ENCODE data around the gene ELAVL1.

ELAVL1 gene

GRCh38 chr19:7925171-7925851, 80.1 kb downstream of the ELAVL1 start:
- peak overlapping the region; percentile 97 for H3K4me2 ChIP-seq
- H3K27me3 ChIP-seq = no peaks in the 10 kb centered on the region
- peaks cover 31% of the 10 kb centered on the region for H3K36me3 ChIP-seq
- peaks cover 53% of the 10 kb centered on the region for H3K4me1 ChIP-seq
- no peak for TF ChIP-seq Cebpa-rat (IDR thresholded peaks at IDR 0.05)
- H3K4me3 ChIP-seq = peak overlapping the region; percentile 70
- peak overlapping the region; percentile 71 for H3K9ac ChIP-seq
- no peaks in the 10 kb centered on the region for H3K9me3 ChIP-seq
- peak overlapping the region; percentile 63; the same call in 1 of the 2 replicates for H3K27ac ChIP-seq
- peaks cover 78% of the 10 kb centered on the region for H4K20me1 ChIP-seq

DNA sequence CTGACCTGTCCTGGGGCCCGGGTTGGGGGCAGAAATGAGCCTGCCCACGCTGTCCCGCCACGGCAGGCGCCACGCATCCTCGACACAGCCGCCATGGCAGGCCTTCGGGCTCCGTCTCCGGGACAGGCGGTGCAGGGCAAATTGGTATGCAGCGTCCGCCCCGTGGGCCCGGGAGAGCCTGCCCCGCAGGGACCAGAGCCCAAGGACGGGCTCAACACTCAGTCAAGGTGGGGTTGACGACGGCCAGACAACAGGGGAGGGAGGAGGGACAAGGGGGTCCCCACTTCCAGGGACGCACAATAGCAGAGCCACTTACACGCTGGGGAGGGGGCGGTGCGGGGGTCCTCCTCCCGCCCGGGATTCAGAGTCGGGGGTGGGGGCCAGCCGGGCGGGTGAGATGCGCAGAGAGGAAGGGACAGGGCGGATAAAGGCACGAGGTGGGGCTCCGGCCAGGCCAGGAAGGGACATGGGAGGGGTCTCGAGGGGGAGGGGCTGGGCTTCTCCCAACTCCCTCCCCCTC, 80.7 kb downstream of the ELAVL1 start:
- H3K4me3 ChIP-seq = peak overlapping the region; percentile 70
- no peak for TF ChIP-seq Cebpa-rat (IDR thresholded peaks at IDR 0.05)
- peaks cover 51% of the 10 kb centered on the region for H3K4me1 ChIP-seq
- H3K9ac ChIP-seq = peak overlapping the region; percentile 71; the same call in 1 of the 2 replicates
- peak overlapping the region; percentile 97 for H3K4me2 ChIP-seq
- peaks cover 28% of the 10 kb centered on the region for H3K36me3 ChIP-seq
- peaks cover 3% of the 10 kb centered on the region for H3K27me3 ChIP-seq
- no peak overlapping the region for H3K27ac ChIP-seq
- H4K20me1 ChIP-seq = peaks cover 75% of the 10 kb centered on the region
- H3K9me3 ChIP-seq = no peaks in the 10 kb centered on the region

DNA sequence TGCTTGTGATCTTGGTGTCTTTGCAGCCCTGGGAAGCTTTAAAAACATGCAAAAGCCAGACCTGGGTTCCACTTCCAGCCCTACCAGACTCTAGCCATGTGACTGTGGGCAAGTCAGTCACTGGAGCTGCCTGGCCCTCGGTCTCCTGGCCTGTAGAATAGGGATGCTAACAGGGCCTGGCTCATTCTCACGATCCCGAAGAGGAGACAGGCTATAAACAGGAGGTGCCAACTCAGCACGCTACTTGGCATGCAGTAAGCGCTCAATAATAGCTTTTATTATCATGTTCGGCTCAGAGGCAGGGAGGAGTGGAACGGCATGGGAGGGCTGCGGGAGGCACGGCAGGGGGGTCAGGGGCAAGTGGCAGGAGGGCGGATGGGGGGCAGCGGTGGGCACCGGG, 81.2 kb downstream of the ELAVL1 start:
- Histone ChIP-seq H3K4me3 (no peak overlapping the region), H3K4me2 (peak overlapping the region; percentile 97), H3K4me1 (peaks cover 51% of the 10 kb centered on the region), H3K36me3 (peaks cover 28% of the 10 kb centered on the region), H4K20me1 (peaks cover 75% of the 10 kb centered on the region), H3K9me3 (no peaks in the 10 kb centered on the region), H3K27me3 (peaks cover 7% of the 10 kb centered on the region), H3K9ac (no peak overlapping the region), H3K27ac (no peak overlapping the region)
- TF ChIP-seq Cebpa-rat (IDR thresholded peaks at IDR 0.05) = no peak

DNA sequence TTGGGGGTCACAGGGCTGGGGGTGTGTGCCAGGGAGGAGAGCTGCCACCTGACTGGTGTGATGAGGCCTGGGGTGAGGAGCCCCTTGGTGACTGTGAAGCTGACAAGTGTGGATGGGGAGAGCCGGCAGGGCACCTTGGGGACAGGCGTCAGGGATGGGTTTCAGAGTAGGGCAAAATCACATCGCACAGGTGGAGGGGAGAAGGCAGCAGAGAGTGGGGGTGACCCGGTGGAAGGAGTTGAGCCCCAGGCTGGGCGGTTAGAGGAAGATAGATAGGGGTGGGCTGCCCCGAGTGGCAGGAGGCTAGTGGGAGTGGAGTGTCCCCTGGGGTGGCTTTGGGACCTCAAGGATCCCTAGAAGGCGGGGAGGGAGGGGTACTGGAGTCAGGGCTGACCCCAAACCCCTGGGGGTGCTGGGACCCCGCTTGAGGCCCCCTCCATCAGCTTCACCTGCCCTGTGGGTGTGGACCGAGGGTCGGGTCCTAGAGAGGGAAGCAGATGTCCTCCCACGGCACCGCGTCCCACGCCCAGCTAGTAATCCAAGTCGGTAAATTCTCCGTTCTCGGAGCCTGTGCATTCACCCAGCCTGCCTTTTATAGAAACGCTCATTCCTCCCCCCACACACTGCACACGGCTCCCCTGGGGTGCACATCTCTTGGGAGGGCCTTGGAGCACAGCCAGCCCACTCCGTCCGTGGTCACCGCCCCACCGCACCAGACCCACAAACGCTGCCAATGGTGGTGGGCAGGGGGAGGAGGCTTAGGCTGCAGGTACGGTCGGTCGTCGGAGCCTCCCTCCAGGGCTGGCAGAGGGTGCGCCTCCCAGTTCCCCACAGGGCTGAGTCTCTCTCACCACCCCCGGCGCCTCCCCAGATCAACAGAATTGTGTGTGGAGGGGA, 81.9 kb downstream of the ELAVL1 start:
- no peak overlapping the region for H3K4me3 ChIP-seq
- TF ChIP-seq Cebpa-rat (IDR thresholded peaks at IDR 0.05) = no peak
- peaks cover 75% of the 10 kb centered on the region for H4K20me1 ChIP-seq
- H3K27me3 ChIP-seq = peaks cover 14% of the 10 kb centered on the region
- H3K9ac ChIP-seq = 0 out of 2 replicates have a peak overlapping the region, but pooled peaks have one; percentile 29
- H3K4me2 ChIP-seq = peak overlapping the region; percentile 97
- no peaks in the 10 kb centered on the region for H3K9me3 ChIP-seq
- peaks cover 54% of the 10 kb centered on the region for H3K4me1 ChIP-seq
- no peak overlapping the region for H3K27ac ChIP-seq
- peaks cover 25% of the 10 kb centered on the region for H3K36me3 ChIP-seq

DNA sequence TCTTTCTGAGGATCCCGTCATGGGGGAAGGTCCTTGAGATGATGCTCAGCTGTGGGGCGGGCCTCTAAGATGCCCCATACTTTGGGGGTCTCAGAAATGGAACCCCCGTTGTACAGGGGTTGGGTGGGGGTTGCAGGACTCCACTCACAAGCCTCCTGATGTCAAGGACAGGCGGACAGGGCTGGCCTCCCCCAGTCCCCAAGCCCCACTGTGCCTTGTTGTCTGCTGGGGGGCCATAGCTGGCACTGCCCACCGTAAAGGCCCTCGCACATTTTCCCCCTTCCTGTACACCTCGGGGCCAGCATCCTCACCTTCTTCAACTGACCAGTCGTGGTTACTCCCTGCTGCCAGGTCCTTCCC, 82.6 kb downstream of the ELAVL1 start:
- H3K9ac ChIP-seq = no peak overlapping the region
- H4K20me1 ChIP-seq = peaks cover 75% of the 10 kb centered on the region
- no peak overlapping the region for H3K27ac ChIP-seq
- no peak for TF ChIP-seq Cebpa-rat (IDR thresholded peaks at IDR 0.05)
- H3K4me1 ChIP-seq = peaks cover 58% of the 10 kb centered on the region
- H3K36me3 ChIP-seq = peaks cover 25% of the 10 kb centered on the region
- no peak overlapping the region for H3K4me3 ChIP-seq
- peaks cover 22% of the 10 kb centered on the region for H3K27me3 ChIP-seq
- H3K9me3 ChIP-seq = no peaks in the 10 kb centered on the region
- H3K4me2 ChIP-seq = no peak overlapping the region; the same call in 1 of the 2 replicates

DNA sequence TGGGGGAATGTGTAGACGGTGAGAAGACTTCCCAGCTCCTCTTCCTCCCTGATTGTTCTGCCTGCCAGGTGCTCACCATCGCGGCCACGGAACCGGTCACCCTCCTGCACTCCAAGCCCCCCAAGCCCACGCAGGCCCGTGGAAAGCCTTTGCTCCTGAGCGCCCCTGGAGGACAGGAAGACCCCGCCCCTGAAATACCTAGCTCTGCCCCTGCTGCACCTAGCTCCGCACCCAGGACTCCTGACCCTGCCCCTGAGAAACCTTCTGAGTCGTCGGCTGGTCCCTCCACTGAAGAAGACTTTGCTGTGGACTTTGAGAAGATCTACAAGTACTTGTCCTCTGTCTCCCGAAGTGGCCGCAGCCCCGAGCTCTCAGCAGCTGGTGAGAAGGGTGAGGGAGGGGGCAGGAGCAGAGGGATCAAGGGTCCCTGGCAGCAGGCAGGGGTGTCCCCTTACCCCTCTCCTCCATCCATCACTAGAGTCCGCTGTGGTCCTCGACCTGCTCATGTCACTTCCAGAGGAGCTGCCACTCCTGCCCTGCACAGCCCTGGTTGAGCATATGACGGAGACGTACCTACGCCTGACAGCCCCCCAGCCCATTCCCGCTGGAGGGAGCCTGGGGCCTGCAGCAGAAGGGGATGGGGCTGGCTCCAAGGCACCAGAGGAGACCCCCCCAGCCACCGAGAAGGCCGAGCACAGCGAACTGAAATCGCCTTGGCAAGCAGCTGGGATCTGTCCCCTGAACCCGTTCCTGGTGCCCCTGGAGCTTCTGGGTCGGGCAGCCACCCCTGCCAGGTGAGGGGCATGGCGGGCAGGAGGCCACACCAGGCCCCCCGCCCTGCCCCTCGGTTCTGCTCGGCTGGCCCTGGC, 83.2 kb downstream of the ELAVL1 start:
- Histone ChIP-seq H3K9me3 (no peaks in the 10 kb centered on the region), H3K4me1 (peaks cover 65% of the 10 kb centered on the region), H3K4me2 (peak overlapping the region; percentile 99; the same call in 1 of the 2 replicates), H3K27ac (no peak overlapping the region), H4K20me1 (peaks cover 75% of the 10 kb centered on the region), H3K27me3 (peaks cover 28% of the 10 kb centered on the region), H3K36me3 (peaks cover 25% of the 10 kb centered on the region), H3K4me3 (no peak overlapping the region), H3K9ac (0 out of 2 replicates have a peak overlapping the region, but pooled peaks have one; percentile 72)
- TF ChIP-seq Cebpa-rat (IDR thresholded peaks at IDR 0.05) = no peak

DNA sequence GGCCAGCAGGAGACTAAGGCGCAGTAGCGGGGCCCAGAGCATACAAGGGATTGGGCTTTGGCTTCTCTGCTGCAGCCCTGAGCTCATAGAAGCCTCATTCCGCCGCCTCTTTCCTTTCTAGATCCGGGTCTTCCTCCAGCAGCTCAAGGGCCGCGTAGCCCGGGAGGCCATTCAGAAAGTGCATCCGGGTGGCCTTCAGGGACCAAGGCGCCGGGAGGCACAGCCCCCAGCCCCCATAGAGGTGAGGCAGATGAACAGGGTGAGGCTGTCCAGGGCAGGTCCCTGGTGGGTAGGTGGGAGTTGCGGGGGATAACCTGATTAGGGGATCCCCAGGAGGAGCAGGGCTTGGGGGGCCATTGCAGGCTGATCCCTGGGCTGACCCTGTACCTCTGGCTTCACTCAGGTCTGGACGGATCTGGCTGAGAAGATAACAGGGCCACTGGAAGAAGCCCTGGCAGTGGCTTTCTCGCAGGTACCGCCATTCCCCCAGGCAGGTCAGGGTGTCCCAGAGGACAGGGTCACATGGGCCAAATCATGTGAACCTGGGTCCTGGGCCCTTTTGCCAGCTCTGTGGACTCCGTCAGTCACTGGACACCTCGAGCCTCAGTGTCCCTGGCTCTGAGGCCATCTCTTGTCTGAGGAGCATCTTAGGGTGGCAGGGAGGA, 84.0 kb downstream of the ELAVL1 start:
- Histone ChIP-seq H3K36me3 (peaks cover 19% of the 10 kb centered on the region), H3K9me3 (no peaks in the 10 kb centered on the region), H3K4me2 (peak overlapping the region; percentile 99), H3K4me1 (peaks cover 70% of the 10 kb centered on the region), H3K9ac (peak overlapping the region; percentile 72), H3K4me3 (peak overlapping the region; percentile 67), H3K27ac (0 out of 2 replicates have a peak overlapping the region, but pooled peaks have one; percentile 4), H4K20me1 (peaks cover 77% of the 10 kb centered on the region), H3K27me3 (peaks cover 36% of the 10 kb centered on the region)
- no peak for TF ChIP-seq Cebpa-rat (IDR thresholded peaks at IDR 0.05)

DNA sequence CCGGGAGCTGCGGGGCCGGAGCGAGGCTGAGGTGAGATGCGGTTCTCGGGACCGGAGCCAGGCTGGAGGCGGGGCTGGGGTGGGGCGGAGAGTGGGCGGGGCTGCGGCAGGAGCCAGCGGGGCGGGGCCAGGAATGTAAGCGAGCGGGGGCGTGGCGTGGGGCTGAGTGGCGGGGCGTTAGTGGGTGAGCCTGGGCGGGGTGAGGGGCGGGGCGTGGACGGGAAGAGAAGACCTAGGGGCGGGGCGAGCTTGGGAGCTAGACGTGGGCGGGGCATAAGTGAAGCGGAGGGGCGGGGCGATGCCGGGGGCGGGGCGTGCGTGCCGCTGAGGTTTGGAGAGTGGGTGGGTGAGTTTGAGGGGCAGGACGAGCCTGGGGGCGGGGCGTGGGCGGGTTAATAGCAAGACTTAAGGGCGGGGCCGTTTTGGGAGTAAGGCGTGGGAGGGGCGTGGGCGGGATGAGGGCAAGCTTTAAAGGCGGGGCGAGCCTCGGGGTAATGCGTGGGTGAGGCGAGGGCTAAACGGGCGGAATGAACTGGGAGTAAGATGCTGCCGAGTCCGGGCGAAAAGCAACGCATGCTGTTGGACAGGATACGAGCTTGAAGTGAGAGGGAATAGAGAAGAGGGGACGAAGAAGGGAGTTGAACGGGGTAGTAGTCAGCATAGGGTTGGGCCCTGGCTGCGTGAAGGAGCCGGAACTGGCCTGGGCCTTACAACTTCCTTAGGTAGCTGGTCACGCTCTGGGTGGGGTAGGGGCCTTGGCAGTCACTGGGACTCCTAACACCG, 84.7 kb downstream of the ELAVL1 start:
- Histone ChIP-seq H4K20me1 (peaks cover 81% of the 10 kb centered on the region), H3K4me2 (peak overlapping the region; percentile 99), H3K27ac (0 out of 2 replicates have a peak overlapping the region, but pooled peaks have one; percentile 48), H3K4me3 (peak overlapping the region; percentile 72), H3K9ac (peak overlapping the region; percentile 72), H3K9me3 (no peaks in the 10 kb centered on the region), H3K4me1 (peaks cover 74% of the 10 kb centered on the region), H3K27me3 (peaks cover 43% of the 10 kb centered on the region), H3K36me3 (peaks cover 19% of the 10 kb centered on the region)
- TF ChIP-seq Cebpa-rat (IDR thresholded peaks at IDR 0.05) = no peak

Measured in BLaER1 (cell line).